Thymus (tissue), 11 donors: Measurements from ENCODE around the gene KIF13A. TPM values are rescaled to one million over a fixed set of nuclear protein-coding genes. Genes with fewer than 3 reads are reported as not detected.

Experiments used
- DNase-seq, 9 donors: peaks; one replicate each; pipeline ENCODE4 v3.0.0-alpha.2; 2013; ENCODE audit warnings: low spot score in 9 of 9, low read depth in 6 of 9, missing footprints in 1 of 9
- H3K27ac ChIP-seq, 2 donors: one replicate each; pipeline ENCODE4 v1.5.1; 2013; ENCODE audit warnings: control low read depth in 1 of 2, low read depth in 1 of 2, low read length in 1 of 2, mild to moderate bottlenecking in 1 of 2, moderate library complexity in 1 of 2
- H3K27me3 ChIP-seq, 2 donors: one replicate each; pipeline ENCODE4 v1.5.1; 2013; ENCODE audit warnings: low read length in 1 of 2; ENCODE audit not compliant: control insufficient read depth in 2 of 2, insufficient read depth in 1 of 2
- H3K36me3 ChIP-seq, 2 donors: one replicate each; pipeline ENCODE4 v1.5.1; 2013; ENCODE audit warnings: low read length in 1 of 2, mild to moderate bottlenecking in 1 of 2, moderate library complexity in 1 of 2; ENCODE audit not compliant: control insufficient read depth in 2 of 2, insufficient read depth in 2 of 2
- H3K4me1 ChIP-seq, 2 donors: one replicate each; pipeline ENCODE4 v1.5.1; 2013; ENCODE audit warnings: low read length in 2 of 2; ENCODE audit not compliant: control insufficient read depth in 2 of 2, insufficient read depth in 2 of 2
- H3K4me3 ChIP-seq, 2 donors: one replicate each; pipeline ENCODE4 v1.5.1; 2013; ENCODE audit warnings: low read length in 2 of 2, control low read depth in 1 of 2, mild to moderate bottlenecking in 1 of 2
- H3K9me3 ChIP-seq, 2 donors: one replicate each; pipeline ENCODE4 v1.5.1; 2013; ENCODE audit warnings: low read length in 1 of 2, mild to moderate bottlenecking in 1 of 2; ENCODE audit not compliant: control insufficient read depth in 2 of 2, insufficient read depth in 1 of 2
- WGBS: extraction: QIAGEN DNeasy Blood & Tissue Kit; methylation state at CpG from one replicate; pipeline ENCODE4 v1.1.7; 2013; 5-methylcytosine and 5-hydroxymethylcytosine counted together
- polyA plus RNA-seq: library from polyadenylated mRNA; stranded (reverse); fragments of 200-250 nt; gene quantifications from one replicate; pipeline ENCODE4 v1.2.3, GENCODE V29; 2013
- total RNA-seq: library from RNA; stranded (reverse); fragments of 120-200 nt; gene quantifications from one replicate; pipeline ENCODE4 v1.2.4, GENCODE V29; 2013
- donor health status: healthy.

KIF13A gene
- total and polyA plus RNA-seq, 2 donors = 8.5 to 13.7 TPM

- 96% methylated on average over 1 of the region's 1 CpG for WGBS
- no peak for DNase-seq
- Histone ChIP-seq H3K4me1 (no peaks in the 10 kb centered on the region), H3K4me3 (no peak overlapping the region), H3K27me3 (no peaks in the 10 kb centered on the region), H3K9me3 (no peaks in the 10 kb centered on the region), H3K36me3 (no peaks in the 10 kb centered on the region), H3K27ac (no peak overlapping the region)
Observed at GRCh38 chr6:17878734-17879133, 108.7 kb downstream of the KIF13A start.

GRCh38 chr6:17877895-17878440 is 109.5 kb downstream of the KIF13A start:
- no peak overlapping the region for H3K4me3 ChIP-seq
- H3K27me3 ChIP-seq = no peaks in the 10 kb centered on the region
- no peaks in the 10 kb centered on the region for H3K9me3 ChIP-seq
- H3K27ac ChIP-seq = no peak overlapping the region
- H3K36me3 ChIP-seq = no peaks in the 10 kb centered on the region
- no peaks in the 10 kb centered on the region for H3K4me1 ChIP-seq
- DNase-seq = no peak
- 95% methylated on average over 3 of the region's 3 CpGs for WGBS

GRCh38 chr6:17877196-17877894 is 110.1 kb downstream of the KIF13A start:
- H3K4me1 ChIP-seq = no peaks in the 10 kb centered on the region
- H3K4me3 ChIP-seq = no peak overlapping the region

GRCh38 chr6:17874753-17875152 is 112.7 kb downstream of the KIF13A start:
- no peaks in the 10 kb centered on the region for H3K4me1 ChIP-seq
- DNase-seq = no peak

More at GRCh38 chr6:17877196-17877894, 110.1 kb downstream of the KIF13A start:
- 95% methylated on average over 6 of the region's 6 CpGs for WGBS
- H3K27me3 ChIP-seq = no peaks in the 10 kb centered on the region
- H3K9me3 ChIP-seq = no peaks in the 10 kb centered on the region
- no peak overlapping the region for H3K27ac ChIP-seq
- H3K36me3 ChIP-seq = no peaks in the 10 kb centered on the region
- DNase-seq = no peak

GRCh38 chr6:17872908-17873307 is 114.5 kb downstream of the KIF13A start:
- 97% methylated on average over 2 of the region's 2 CpGs for WGBS
- H3K36me3 ChIP-seq = no peaks in the 10 kb centered on the region
- no peaks in the 10 kb centered on the region for H3K27me3 ChIP-seq
- no peak overlapping the region for H3K4me3 ChIP-seq
- H3K4me1 ChIP-seq = no peaks in the 10 kb centered on the region
- no peak overlapping the region for H3K27ac ChIP-seq
- no peak for DNase-seq
- no peaks in the 10 kb centered on the region for H3K9me3 ChIP-seq

More at GRCh38 chr6:17874753-17875152, 112.7 kb downstream of the KIF13A start:
- Histone ChIP-seq H3K27ac (no peak overlapping the region), H3K4me3 (no peak overlapping the region), H3K27me3 (no peaks in the 10 kb centered on the region), H3K36me3 (no peaks in the 10 kb centered on the region), H3K9me3 (no peaks in the 10 kb centered on the region)
- 80% methylated on average over 10 of the region's 10 CpGs for WGBS

GRCh38 chr6:17871836-17872235 is 115.6 kb downstream of the KIF13A start:
- H3K27ac ChIP-seq = no peak overlapping the region
- 98% methylated on average over 3 of the region's 3 CpGs for WGBS
- H3K9me3 ChIP-seq = no peaks in the 10 kb centered on the region
- H3K4me3 ChIP-seq = no peak overlapping the region
- no peaks in the 10 kb centered on the region for H3K36me3 ChIP-seq
- no peak for DNase-seq
- no peaks in the 10 kb centered on the region for H3K27me3 ChIP-seq
- H3K4me1 ChIP-seq = no peaks in the 10 kb centered on the region

- Histone ChIP-seq H3K4me3 (no peak overlapping the region), H3K4me1 (no peaks in the 10 kb centered on the region), H3K27me3 (no peaks in the 10 kb centered on the region), H3K36me3 (no peaks in the 10 kb centered on the region), H3K27ac (no peak overlapping the region), H3K9me3 (no peaks in the 10 kb centered on the region)
- 98% methylated on average over 1 of the region's 1 CpG for WGBS
- DNase-seq = no peak
Observed at GRCh38 chr6:17871189-17871519, 116.3 kb downstream of the KIF13A start.

- DNase-seq = no peak
- H3K4me3 ChIP-seq = no peak overlapping the region
- no peaks in the 10 kb centered on the region for H3K9me3 ChIP-seq
- no peak overlapping the region for H3K27ac ChIP-seq
- WGBS = 98% methylated on average over 5 of the region's 5 CpGs
- H3K4me1 ChIP-seq = peaks cover 0 to 3% of the 10 kb centered on the region in 2 donors
- H3K36me3 ChIP-seq = no peaks in the 10 kb centered on the region
- H3K27me3 ChIP-seq = no peaks in the 10 kb centered on the region
Observed at GRCh38 chr6:17870300-17871188, 116.9 kb downstream of the KIF13A start.

GRCh38 chr6:17869753-17870050 is 117.7 kb downstream of the KIF13A start:
- H3K36me3 ChIP-seq = no peaks in the 10 kb centered on the region
- no peaks in the 10 kb centered on the region for H3K9me3 ChIP-seq
- WGBS = 46% methylated on average over 3 of the region's 3 CpGs
- H3K4me3 ChIP-seq = no peak overlapping the region
- H3K4me1 ChIP-seq = peaks cover 0 to 3% of the 10 kb centered on the region in 2 donors
- H3K27me3 ChIP-seq = no peaks in the 10 kb centered on the region
- DNase-seq = no peak
- no peak overlapping the region for H3K27ac ChIP-seq
